Prostate gland (tissue), 2 donors: Measurements from ENCODE around the gene LHB. TPM values are rescaled to one million over a fixed set of nuclear protein-coding genes. Genes with fewer than 3 reads are reported as not detected.
A peak's percentile ranks its signal among the peaks of the same experiment; 100 is the strongest.
"Not testable (repeated sequence)": the region's sequence is repeated elsewhere in the genome, so short reads cannot be mapped to it uniquely, and the experiment has no call there.

Source experiments
- DNase-seq: peaks from one replicate; pipeline ENCODE4 v3.0.0-alpha.2; 2019; ENCODE audit warnings: low spot score
- H3K27ac ChIP-seq, 2 donors: fragments of 200-600 bp; sonication (generic); 2 replicates each; pipeline ENCODE4 v1.5.1; 2017 to 2019
- H3K27me3 ChIP-seq: fragments of 200-600 bp; sonication (generic); replicated peaks from 2 replicates; pipeline ENCODE4 v1.5.1; 2019; ENCODE audit not compliant: insufficient read depth
- H3K36me3 ChIP-seq, 2 donors: fragments of 200-600 bp; sonication (generic); 1 replicate in 1 of 2; 2 replicates in 1 of 2; pipeline versions ENCODE4 v1.5.1 to v1.8.1; 2017 to 2019
- H3K4me1 ChIP-seq: fragments of 200-600 bp; sonication (generic); replicated peaks from 2 replicates; pipeline ENCODE4 v1.5.1; 2019
- H3K4me3 ChIP-seq, 2 donors: fragments of 200-600 bp; sonication (generic); 2 replicates each; pipeline ENCODE4 v1.5.1; 2017 to 2019
- H3K9me3 ChIP-seq: fragments of 200-600 bp; sonication (generic); 2 replicates; pipeline ENCODE4 v1.5.1; 2017
- CTCF ChIP-seq, 4 experiments: fragments of 200-600 bp in 2 of 4; fragments of 450-650 bp in 2 of 4; sonication (generic) in 2 of 4; IDR thresholded peaks; 1 replicate in 3 of 4; 2 replicates in 1 of 4; pipeline ENCODE4 v1.5.1; 2016 to 2019; ENCODE audit warnings: antibody characterized with exemption in 4 of 4, mild to moderate bottlenecking in 2 of 4, moderate library complexity in 2 of 4
- POLR2A ChIP-seq: fragments of 450-650 bp; IDR thresholded peaks from one replicate; pipeline ENCODE4 v1.6.1; 2016; ENCODE audit warnings: antibody characterized with exemption, mild to moderate bottlenecking
- POLR2AphosphoS5 ChIP-seq: sonication (generic); formaldehyde crosslinking; IDR thresholded peaks from one replicate; pipeline ENCODE4 v1.6.1; 2017; ENCODE audit warnings: antibody characterized with exemption
- WGBS: methylation state at CpG from one replicate; pipeline ENCODE4 v1.1.5; 2018; 5-methylcytosine and 5-hydroxymethylcytosine counted together
- intact Hi-C: fragments of 100-400 bp; cut with DNase I; formaldehyde crosslinking; loops from one replicate; pipeline ENCODE4 v1.14.2; 2022
- total RNA-seq, 2 donors: library from RNA; depleted of rRNA; stranded (reverse); fragments of >200 nt; gene quantifications; one replicate each; pipeline ENCODE4 v1.1.0, GENCODE V29; 2016

LHB gene
- total RNA-seq, 2 donors from 2014 or later = 5.2 TPM; not detected in 1

- TF ChIP-seq POLR2AphosphoS5 (no peak), CTCF (IDR thresholded peaks at IDR 0.05) (no peak), POLR2A (no peak)
- 79% methylated on average over 21 of the region's 25 CpGs for WGBS
- H3K36me3 ChIP-seq = no peaks in the 10 kb centered on the region
- intact Hi-C loops = no loop called here
- H3K4me1 ChIP-seq = peaks cover 7% of the 10 kb centered on the region
- no peaks in the 10 kb centered on the region for H3K9me3 ChIP-seq
- H3K27me3 ChIP-seq = no peaks in the 10 kb centered on the region
- H3K27ac ChIP-seq = no peak overlapping the region
- H3K4me3 ChIP-seq = no peak overlapping the region
- DNase-seq = no peak
These were observed 44.6 kb upstream of the LHB start for GRCh38 chr19:49061445-49061844.

DNA sequence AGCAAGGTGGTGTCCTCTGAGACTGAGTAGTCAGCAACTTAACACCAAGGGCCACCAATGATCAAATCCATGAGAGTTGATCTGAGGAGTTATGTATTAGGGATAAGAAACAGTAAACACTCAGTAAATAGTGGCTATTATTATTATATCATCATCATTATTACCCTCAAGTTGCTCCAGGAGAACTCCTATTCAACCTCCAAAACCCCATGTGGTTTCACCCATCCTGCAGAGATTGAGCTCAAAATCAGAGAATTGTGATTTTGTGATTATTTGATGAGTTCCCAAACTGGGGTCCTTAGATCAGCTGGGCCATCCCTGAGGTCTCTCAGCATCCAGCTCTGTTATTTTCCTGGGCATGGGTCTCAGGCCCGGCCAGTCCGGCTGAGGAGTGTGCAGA, 44.1 kb upstream of the LHB start:
- intact Hi-C loops = no loop called here
- Histone ChIP-seq H3K4me3 (no peak overlapping the region), H3K36me3 (no peaks in the 10 kb centered on the region), H3K27me3 (no peaks in the 10 kb centered on the region), H3K4me1 (peaks cover 7% of the 10 kb centered on the region), H3K27ac (no peak overlapping the region), H3K9me3 (no peaks in the 10 kb centered on the region)
- 89% methylated on average over 2 of the region's 2 CpGs for WGBS
- DNase-seq = no peak
- TF ChIP-seq POLR2A = no peak
- no peak for TF ChIP-seq CTCF (IDR thresholded peaks at IDR 0.05)
- TF ChIP-seq POLR2AphosphoS5 = no peak

DNA sequence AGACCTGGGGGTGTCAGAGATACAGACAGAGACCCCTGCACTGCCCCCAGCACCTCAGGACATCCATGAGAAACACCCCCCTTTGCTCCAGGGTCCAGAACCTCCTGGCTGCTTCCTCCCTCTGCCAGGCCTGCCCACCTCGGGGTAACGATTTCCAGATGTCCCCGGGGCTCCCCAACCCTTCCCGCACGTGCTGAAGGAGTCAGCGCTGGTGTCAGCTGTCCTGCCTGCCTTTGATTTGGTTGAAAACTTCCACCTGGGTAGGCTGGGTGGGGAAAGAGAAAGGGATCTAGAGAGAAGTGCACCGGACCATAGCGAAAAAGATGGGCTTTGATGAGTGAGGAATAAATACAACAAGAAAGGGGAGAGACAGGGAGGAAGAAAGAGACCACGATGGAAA, 42.2 kb upstream of the LHB start:
- Histone ChIP-seq H3K4me3 (no peak overlapping the region), H3K9me3 (no peaks in the 10 kb centered on the region), H3K27ac (no peak overlapping the region), H3K36me3 (no peaks in the 10 kb centered on the region), H3K4me1 (peaks cover 7% of the 10 kb centered on the region), H3K27me3 (no peaks in the 10 kb centered on the region)
- DNase-seq = no peak
- no peak for TF ChIP-seq CTCF (IDR thresholded peaks at IDR 0.05)
- TF ChIP-seq POLR2A = no peak
- TF ChIP-seq POLR2AphosphoS5 = no peak
- WGBS = 48% methylated on average over 9 of the region's 9 CpGs
- intact Hi-C loops = no loop called here

DNA sequence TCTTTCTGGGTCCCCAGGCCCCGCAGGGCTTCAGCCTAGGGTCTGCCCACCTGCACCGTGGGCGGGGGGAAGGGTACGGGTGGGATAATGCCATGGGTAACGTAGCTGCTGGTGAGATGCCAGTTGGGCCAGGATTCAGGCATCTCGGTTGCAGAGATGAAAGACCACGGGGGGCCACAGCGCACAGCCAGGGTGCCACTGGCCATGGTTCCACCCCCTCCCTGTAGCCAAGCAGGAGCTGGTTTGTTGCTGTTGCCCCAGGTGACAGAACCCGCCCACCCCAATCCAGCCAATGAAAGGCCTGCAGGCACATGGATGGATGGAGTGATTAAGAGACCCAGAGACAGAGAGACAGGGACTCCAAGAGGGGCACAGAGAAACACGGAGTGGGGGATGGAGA, 41.7 kb upstream of the LHB start:
- peaks cover 7% of the 10 kb centered on the region for H3K4me1 ChIP-seq
- intact Hi-C loops = no loop called here
- H3K4me3 ChIP-seq = no peak overlapping the region
- 20% methylated on average over 10 of the region's 10 CpGs for WGBS
- H3K9me3 ChIP-seq = no peaks in the 10 kb centered on the region
- no peaks in the 10 kb centered on the region for H3K27me3 ChIP-seq
- no peak for TF ChIP-seq POLR2AphosphoS5
- no peak for TF ChIP-seq POLR2A
- TF ChIP-seq CTCF (IDR thresholded peaks at IDR 0.05) = no peak
- H3K36me3 ChIP-seq = no peaks in the 10 kb centered on the region
- DNase-seq = peak; percentile 51
- no peak overlapping the region for H3K27ac ChIP-seq

GRCh38 chr19:49057636-49058234, 40.8 kb upstream of the LHB start, which contains the start of gene CGB7:
Gene CGB7 (minus strand): TSS chr19:49057749. CDS start chr19:49055375, 2,374 bp downstream.
- peak; percentile 35 for TF ChIP-seq POLR2AphosphoS5
- no peak for TF ChIP-seq CTCF (IDR thresholded peaks at IDR 0.05)
- TF ChIP-seq POLR2A = peak; percentile 57
- Histone ChIP-seq H3K9me3 (no peaks in the 10 kb centered on the region), H3K36me3 (no peaks in the 10 kb centered on the region), H3K27ac (no peak within 1 kb of the TSS), H3K27me3 (no peaks in the 10 kb centered on the region), H3K4me1 (peaks cover 7% of the 10 kb centered on the region), H3K4me3 (peak within 1 kb of the TSS; percentile 31 to 35)
- 4% methylated on average over 38 of the region's 38 CpGs for WGBS
- intact Hi-C loops = no loop called here
- peak; percentile 74 for DNase-seq

- H3K9me3 ChIP-seq, H3K27me3 ChIP-seq, H3K4me1 ChIP-seq, H3K36me3 ChIP-seq, intact Hi-C loops, DNase-seq, H3K27ac ChIP-seq: not testable (repeated sequence)
- WGBS = 2% methylated on average over 34 of the region's 34 CpGs
- H3K4me3 ChIP-seq = peak overlapping the region; percentile 31 to 35
These were observed 40.2 kb upstream of the LHB start for GRCh38 chr19:49056902-49057596.
